H9 (cell line): ENCODE data around the gene ISG20. TPM values are rescaled to one million over a fixed set of nuclear protein-coding genes. Genes with fewer than 3 reads are reported as not detected.

Experiments used
- DNase-seq: peaks from one replicate; pipeline ENCODE4 v3.0.0-alpha.2; 2017
- H2AFZ ChIP-seq: one replicate; pipeline ENCODE4 v1.6.1; 2013; ENCODE audit warnings: mild to moderate bottlenecking, low read length, control low read depth, moderate library complexity
- H2AK5ac ChIP-seq: 2 replicates; pipeline ENCODE4 v1.6.1; 2013; ENCODE audit warnings: low read length, control low read depth, mixed read lengths; ENCODE audit not compliant: insufficient read length
- H2BK120ac ChIP-seq: one replicate; pipeline ENCODE4 v1.6.1; 2013; ENCODE audit warnings: low read depth, mild to moderate bottlenecking, low read length, control low read depth, inconsistent platforms; ENCODE audit not compliant: poor library complexity, severe bottlenecking
- H2BK12ac ChIP-seq: 2 replicates; pipeline ENCODE4 v1.6.1; 2013; ENCODE audit warnings: low read length, control low read depth, mixed read lengths, low read depth; ENCODE audit not compliant: insufficient read length
- H2BK15ac ChIP-seq: 2 replicates; pipeline ENCODE4 v1.6.1; 2013; ENCODE audit warnings: low read depth, low read length, control low read depth
- H2BK20ac ChIP-seq: one replicate; pipeline ENCODE4 v1.6.1; 2013; ENCODE audit warnings: low read depth, mild to moderate bottlenecking, low read length, control low read depth, inconsistent platforms; ENCODE audit not compliant: poor library complexity, severe bottlenecking
- H2BK5ac ChIP-seq: 2 replicates; pipeline ENCODE4 v1.6.1; 2013; ENCODE audit warnings: low read length, control low read depth, mixed read lengths; ENCODE audit not compliant: insufficient read length
- H3K14ac ChIP-seq: 2 replicates; pipeline ENCODE4 v1.6.1; 2013; ENCODE audit warnings: low read length, control low read depth; ENCODE audit not compliant: insufficient read depth
- H3K18ac ChIP-seq: 2 replicates; pipeline ENCODE4 v1.6.1; 2013; ENCODE audit warnings: low read depth, mild to moderate bottlenecking, mixed read lengths, low read length, control low read depth; ENCODE audit not compliant: insufficient read length
- H3K23ac ChIP-seq: 2 replicates; pipeline ENCODE4 v1.6.1; 2013; ENCODE audit warnings: low read length, control low read depth, mixed read lengths, low read depth; ENCODE audit not compliant: insufficient read length
- H3K23me2 ChIP-seq: 2 replicates; pipeline ENCODE4 v1.6.1; 2013; ENCODE audit warnings: low read depth, mild to moderate bottlenecking, mixed read lengths, low read length, control low read depth; ENCODE audit not compliant: insufficient read length, poor library complexity, severe bottlenecking
- H3K27ac ChIP-seq: 2 replicates; pipeline ENCODE4 v1.5.1; 2013; ENCODE audit warnings: low read length, control low read depth, mixed read lengths, low read depth; ENCODE audit not compliant: insufficient read length
- H3K27me3 ChIP-seq: 2 replicates; pipeline ENCODE4 v1.6.1; 2013; ENCODE audit warnings: low read length, control low read depth, inconsistent platforms; ENCODE audit not compliant: insufficient read depth
- H3K4ac ChIP-seq: 2 replicates; pipeline ENCODE4 v1.6.1; 2013; ENCODE audit warnings: low read depth, mild to moderate bottlenecking, control low read depth, inconsistent platforms, low read length, moderate library complexity
- H3K4me1 ChIP-seq: 2 replicates; pipeline ENCODE4 v1.6.1; 2013; ENCODE audit warnings: low read length, control low read depth, inconsistent platforms; ENCODE audit not compliant: insufficient read depth
- H3K4me2 ChIP-seq: 2 replicates; pipeline ENCODE4 v1.6.1; 2013; ENCODE audit warnings: low read length, control low read depth, mixed read lengths; ENCODE audit not compliant: insufficient read length, insufficient read depth
- H3K56ac ChIP-seq: 2 replicates; pipeline ENCODE4 v1.6.1; 2013; ENCODE audit warnings: low read depth, mild to moderate bottlenecking, mixed read lengths, low read length, control low read depth; ENCODE audit not compliant: insufficient read length
- H3K79me1 ChIP-seq: 2 replicates; pipeline ENCODE4 v1.6.1; 2013; ENCODE audit warnings: low read depth, mild to moderate bottlenecking, moderate library complexity, low read length, control low read depth, inconsistent platforms; ENCODE audit not compliant: insufficient read depth, poor library complexity, severe bottlenecking
- H3K79me2 ChIP-seq: 2 replicates; pipeline ENCODE4 v1.6.1; 2013; ENCODE audit warnings: low read length, control low read depth, inconsistent platforms; ENCODE audit not compliant: insufficient read depth
- H3K9ac ChIP-seq: 2 replicates; pipeline ENCODE4 v1.6.1; 2013; ENCODE audit warnings: low read length, control low read depth, mixed read lengths; ENCODE audit not compliant: insufficient read length; ENCODE audit errors: extremely low read depth
- H3K9me3 ChIP-seq: one replicate; pipeline ENCODE4 v1.6.1; 2013; ENCODE audit warnings: low read depth, low read length, inconsistent platforms; ENCODE audit not compliant: control insufficient read depth
- H3T11ph ChIP-seq: one replicate; pipeline ENCODE4 v1.6.1; 2013; ENCODE audit warnings: mild to moderate bottlenecking, low read length, control low read depth, inconsistent platforms
- H4K20me1 ChIP-seq: one replicate; pipeline ENCODE4 v1.6.1; 2013; ENCODE audit not compliant: control insufficient read depth, insufficient read length, insufficient read depth
- H4K5ac ChIP-seq: 2 replicates; pipeline ENCODE4 v1.6.1; 2013; ENCODE audit warnings: low read depth, mild to moderate bottlenecking, mixed read lengths, low read length, control low read depth; ENCODE audit not compliant: insufficient read length
- H4K8ac ChIP-seq: replicated peaks from 2 replicates; pipeline ENCODE4 v1.6.1; 2013; ENCODE audit warnings: low read length, control low read depth, mixed read lengths, low read depth; ENCODE audit not compliant: insufficient read length
- H4K91ac ChIP-seq: 2 replicates; pipeline ENCODE4 v1.6.1; 2013; ENCODE audit warnings: low read depth, mild to moderate bottlenecking, moderate library complexity, mixed read lengths, low read length, control low read depth; ENCODE audit not compliant: insufficient read length
- H3K27ac Mint-ChIP-seq, 3 experiments: 2 replicates in 2 of 3; 3 replicates in 1 of 3; pipeline ENCODE4 v1.8.0; 2020 to 2021; ENCODE audit warnings: mixed read lengths in 3 of 3, mild to moderate bottlenecking in 1 of 3, moderate library complexity in 1 of 3
- H3K27me3 Mint-ChIP-seq: 2 replicates; pipeline ENCODE4 v1.8.0; 2021; ENCODE audit warnings: low read depth, mild to moderate bottlenecking, moderate library complexity, mixed read lengths
- H3K36me3 Mint-ChIP-seq, 3 experiments: 2 replicates in 2 of 3; 3 replicates in 1 of 3; pipeline ENCODE4 v1.8.0; 2020 to 2021; ENCODE audit warnings: low read depth in 3 of 3, mixed read lengths in 3 of 3; ENCODE audit not compliant: insufficient read depth in 1 of 3
- H3K4me1 Mint-ChIP-seq, 2 experiments: 2 replicates each; pipeline ENCODE4 v1.8.0; 2020; ENCODE audit warnings: mixed read lengths in 2 of 2
- H3K4me3 Mint-ChIP-seq, 2 experiments: 2 replicates in 1 of 2; 3 replicates in 1 of 2; pipeline ENCODE4 v1.8.0; 2020 to 2021; ENCODE audit warnings: mild to moderate bottlenecking in 2 of 2, mixed read lengths in 2 of 2, moderate library complexity in 1 of 2
- H3K9me3 Mint-ChIP-seq, 2 experiments: 2 replicates in 1 of 2; 3 replicates in 1 of 2; pipeline ENCODE4 v1.8.0; 2020; ENCODE audit warnings: mild to moderate bottlenecking in 2 of 2, mixed read lengths in 2 of 2, moderate library complexity in 1 of 2
- WGBS: extraction: QIAGEN DNeasy Blood & Tissue Kit; methylation state at CpG from one replicate; pipeline ENCODE4 v1.1.7; 2013; ENCODE audit warnings: missing lambda C conversion rate, low lambda C conversion rate, mixed read lengths; ENCODE audit not compliant: insufficient read length; ENCODE audit errors: extremely low coverage; 5-methylcytosine and 5-hydroxymethylcytosine counted together
- total RNA-seq: library from RNA; stranded (reverse); gene quantifications from 2 replicates; pipeline ENCODE4 v1.2.1, GENCODE V29; 2021
- TF ChIP-seq, protein P1 (sequence below): fragments of 200-600 bp; sonication (generic); conservative IDR thresholded peaks from 3 replicates; pipeline ENCODE4 v1.8.0; 2021; ENCODE audit warnings: antibody characterized with exemption, mild to moderate bottlenecking

Gene ISG20
- total RNA-seq, 1 experiment from 2014 or later, result 7.4 TPM

GRCh38 chr15:88644741-88645140 is 5.9 kb downstream of the ISG20 start:
- no peak overlapping the region for H3K14ac ChIP-seq
- H2BK5ac ChIP-seq, result no peak overlapping the region
- Mint-ChIP-seq H3K4me1 (peaks cover 15% of the 10 kb centered on the region in 2 experiments), H3K4me3 (no peak overlapping the region), H3K9me3 (no peaks in the 10 kb centered on the region), H3K36me3 (no peaks in the 10 kb centered on the region; a peak in 1 of 7 replicates), H3K27ac (no peak overlapping the region), H3K27me3 (peaks cover 4% of the 10 kb centered on the region)
- TF ChIP-seq, protein P1, sequence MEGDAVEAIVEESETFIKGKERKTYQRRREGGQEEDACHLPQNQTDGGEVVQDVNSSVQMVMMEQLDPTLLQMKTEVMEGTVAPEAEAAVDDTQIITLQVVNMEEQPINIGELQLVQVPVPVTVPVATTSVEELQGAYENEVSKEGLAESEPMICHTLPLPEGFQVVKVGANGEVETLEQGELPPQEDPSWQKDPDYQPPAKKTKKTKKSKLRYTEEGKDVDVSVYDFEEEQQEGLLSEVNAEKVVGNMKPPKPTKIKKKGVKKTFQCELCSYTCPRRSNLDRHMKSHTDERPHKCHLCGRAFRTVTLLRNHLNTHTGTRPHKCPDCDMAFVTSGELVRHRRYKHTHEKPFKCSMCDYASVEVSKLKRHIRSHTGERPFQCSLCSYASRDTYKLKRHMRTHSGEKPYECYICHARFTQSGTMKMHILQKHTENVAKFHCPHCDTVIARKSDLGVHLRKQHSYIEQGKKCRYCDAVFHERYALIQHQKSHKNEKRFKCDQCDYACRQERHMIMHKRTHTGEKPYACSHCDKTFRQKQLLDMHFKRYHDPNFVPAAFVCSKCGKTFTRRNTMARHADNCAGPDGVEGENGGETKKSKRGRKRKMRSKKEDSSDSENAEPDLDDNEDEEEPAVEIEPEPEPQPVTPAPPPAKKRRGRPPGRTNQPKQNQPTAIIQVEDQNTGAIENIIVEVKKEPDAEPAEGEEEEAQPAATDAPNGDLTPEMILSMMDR, result no peak
- no peak overlapping the region for H2AFZ ChIP-seq
- H3K4me1 ChIP-seq, result no peaks in the 10 kb centered on the region
- no peak overlapping the region for H3K4ac ChIP-seq
- H4K91ac ChIP-seq, result no peak overlapping the region
- H2AK5ac ChIP-seq, result no peak overlapping the region
- H2BK15ac ChIP-seq, result no peak overlapping the region
- H3K9me3 ChIP-seq, result no peaks in the 10 kb centered on the region
- no peak overlapping the region for H2BK20ac ChIP-seq
- WGBS, result no CpG with 5 or more reads among the region's 9 CpGs
- H2BK120ac ChIP-seq, result no peak overlapping the region
- no peak overlapping the region for H3K56ac ChIP-seq
- H3K9ac ChIP-seq, result no peak overlapping the region
- H4K5ac ChIP-seq, result no peak overlapping the region
- no peak overlapping the region for H2BK12ac ChIP-seq
- no peak overlapping the region for H3K27ac ChIP-seq
- no peak overlapping the region for H4K8ac ChIP-seq
- peak; percentile 21 for DNase-seq
- no peaks in the 10 kb centered on the region for H3K23me2 ChIP-seq
- no peak overlapping the region for H3K4me2 ChIP-seq
- H3K18ac ChIP-seq, result no peak overlapping the region
- H3K23ac ChIP-seq, result no peak overlapping the region
- no peaks in the 10 kb centered on the region for H4K20me1 ChIP-seq
- no peaks in the 10 kb centered on the region for H3K79me1 ChIP-seq
- H3K79me2 ChIP-seq, result no peaks in the 10 kb centered on the region
- no peaks in the 10 kb centered on the region for H3K27me3 ChIP-seq
- H3T11ph ChIP-seq, result no peak overlapping the region
